ENCODE results near the gene CENPP.

Gene CENPP

DNA sequence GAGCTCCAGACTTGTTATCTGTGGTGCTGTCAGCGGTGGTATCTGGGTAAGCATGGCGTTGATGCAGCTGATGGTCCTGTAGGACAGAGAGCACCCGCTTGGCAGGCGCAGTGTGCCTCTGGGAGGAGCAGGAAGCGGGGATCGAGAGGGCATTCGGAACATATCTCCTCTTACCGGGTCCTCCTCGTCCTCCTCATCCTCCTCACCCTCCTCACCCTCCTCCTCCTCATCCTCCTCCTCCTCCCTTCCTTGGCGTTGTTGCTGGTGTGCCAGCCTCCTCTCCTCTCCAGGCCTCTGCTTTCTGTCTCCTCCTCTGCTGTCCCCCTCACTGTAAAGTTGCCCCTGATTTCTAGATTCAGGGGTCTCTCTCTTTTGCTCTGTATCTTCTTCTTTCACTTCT is 188.9 kb downstream of the CENPP start:
- Histone ChIP-seq H3K9me3 (ENCODE audit: control insufficient read depth, insufficient read depth, low read length) (no peaks in the 10 kb centered on the region), H3K4me1 (ENCODE audit: control insufficient read depth, insufficient read depth, low read length) (peaks cover 1% of the 10 kb centered on the region; the same call in 1 of the 2 replicates), H3K4me3 (ENCODE audit: low read length) (no peak overlapping the region), H3K27ac (ENCODE audit: low read length) (no peak overlapping the region), H3K36me3 (ENCODE audit: control insufficient read depth, insufficient read depth, low read length) (no peaks in the 10 kb centered on the region), H3K27me3 (ENCODE audit: control insufficient read depth, insufficient read depth, low read length) (no peaks in the 10 kb centered on the region)
- no peak for DNase-seq (ENCODE audit: low read depth, low spot score)
- WGBS (ENCODE audit: insufficient coverage, insufficient read length): no CpG with 5 or more reads among the region's 10 CpGs

DNA sequence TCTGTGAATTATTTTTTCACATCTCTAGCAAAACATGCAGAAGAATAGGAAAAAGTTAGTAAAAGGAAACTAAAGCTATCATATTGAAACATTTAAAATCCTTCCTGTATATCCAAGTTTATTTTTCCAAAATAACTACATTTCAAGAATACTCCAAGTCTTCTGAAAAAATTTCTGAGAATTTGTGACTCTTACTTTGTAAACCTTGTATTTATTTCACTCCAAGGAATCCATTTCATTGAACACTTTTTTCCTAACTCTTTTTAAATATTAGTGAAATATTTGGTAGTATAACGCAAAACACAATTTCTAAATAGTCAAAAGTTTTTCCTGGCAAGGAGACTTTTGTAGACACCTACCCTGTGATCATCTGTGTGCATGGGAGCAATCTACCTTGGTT is 190.8 kb downstream of the CENPP start:
- no peaks in the 10 kb centered on the region for H3K27me3 ChIP-seq (ENCODE audit: control insufficient read depth, insufficient read depth, low read length)
- WGBS (ENCODE audit: insufficient coverage, insufficient read length): no CpG with 5 or more reads among the region's 1 CpG
- H3K27ac ChIP-seq (ENCODE audit: low read length): no peak overlapping the region
- no peaks in the 10 kb centered on the region for H3K36me3 ChIP-seq (ENCODE audit: control insufficient read depth, insufficient read depth, low read length)
- peaks cover 1% of the 10 kb centered on the region; the same call in 1 of the 2 replicates for H3K4me1 ChIP-seq (ENCODE audit: control insufficient read depth, insufficient read depth, low read length)
- no peak for DNase-seq (ENCODE audit: low read depth, low spot score)
- H3K9me3 ChIP-seq (ENCODE audit: control insufficient read depth, insufficient read depth, low read length): no peaks in the 10 kb centered on the region
- no peak overlapping the region for H3K4me3 ChIP-seq (ENCODE audit: low read length)

DNA sequence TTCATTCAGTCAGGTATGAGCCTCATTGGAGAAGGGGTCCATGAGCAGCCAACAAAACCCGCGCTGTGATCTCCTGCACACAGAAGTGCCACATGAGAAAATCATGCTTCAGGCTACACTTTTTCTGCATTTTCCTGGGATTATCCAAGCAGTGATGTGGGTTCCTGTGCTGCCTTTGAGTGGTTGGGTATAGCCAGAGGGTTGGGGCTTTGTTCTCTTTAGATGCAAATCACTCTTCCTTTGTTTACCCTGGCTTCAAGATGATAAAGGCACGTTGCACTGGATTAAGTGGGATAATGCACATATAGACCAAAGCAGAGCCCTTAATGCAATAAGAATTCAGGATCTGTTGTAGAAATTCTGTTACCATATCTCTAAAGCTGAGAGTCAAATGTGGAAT is 191.3 kb downstream of the CENPP start:
- Histone ChIP-seq H3K27ac (ENCODE audit: low read length) (no peak overlapping the region), H3K9me3 (ENCODE audit: control insufficient read depth, insufficient read depth, low read length) (no peaks in the 10 kb centered on the region), H3K27me3 (ENCODE audit: control insufficient read depth, insufficient read depth, low read length) (no peaks in the 10 kb centered on the region), H3K4me3 (ENCODE audit: low read length) (no peak overlapping the region), H3K4me1 (ENCODE audit: control insufficient read depth, insufficient read depth, low read length) (peaks cover 1% of the 10 kb centered on the region; the same call in 1 of the 2 replicates), H3K36me3 (ENCODE audit: control insufficient read depth, insufficient read depth, low read length) (no peaks in the 10 kb centered on the region)
- peak; percentile 5 for DNase-seq (ENCODE audit: low read depth, low spot score)
- no CpG with 5 or more reads among the region's 3 CpGs for WGBS (ENCODE audit: insufficient coverage, insufficient read length)

DNA sequence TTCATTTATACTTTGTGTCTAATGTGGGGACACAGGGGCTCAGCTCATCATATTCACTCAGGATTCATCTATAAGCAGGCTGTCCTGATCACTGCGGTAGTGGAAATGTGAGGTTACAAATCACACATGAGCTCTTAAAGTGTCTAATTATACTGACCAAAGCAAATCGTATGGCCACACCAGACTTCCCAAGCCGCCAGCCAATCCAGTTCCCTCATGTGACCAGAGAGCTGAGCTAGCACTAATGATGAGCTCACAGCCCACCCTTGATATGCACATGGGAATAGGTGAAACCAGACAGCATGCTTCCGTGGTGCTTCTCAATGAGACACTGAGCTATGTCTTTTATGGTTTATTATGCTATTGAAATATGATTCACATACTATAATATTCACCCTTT is 192.4 kb downstream of the CENPP start:
- Histone ChIP-seq H3K27me3 (ENCODE audit: control insufficient read depth, insufficient read depth, low read length) (no peaks in the 10 kb centered on the region), H3K9me3 (ENCODE audit: control insufficient read depth, insufficient read depth, low read length) (no peaks in the 10 kb centered on the region), H3K27ac (ENCODE audit: low read length) (no peak overlapping the region), H3K4me1 (ENCODE audit: control insufficient read depth, insufficient read depth, low read length) (peaks cover 1% of the 10 kb centered on the region; the same call in 1 of the 2 replicates), H3K36me3 (ENCODE audit: control insufficient read depth, insufficient read depth, low read length) (no peaks in the 10 kb centered on the region), H3K4me3 (ENCODE audit: low read length) (no peak overlapping the region)
- WGBS (ENCODE audit: insufficient coverage, insufficient read length): no CpG with 5 or more reads among the region's 4 CpGs
- no peak for DNase-seq (ENCODE audit: low read depth, low spot score)

DNA sequence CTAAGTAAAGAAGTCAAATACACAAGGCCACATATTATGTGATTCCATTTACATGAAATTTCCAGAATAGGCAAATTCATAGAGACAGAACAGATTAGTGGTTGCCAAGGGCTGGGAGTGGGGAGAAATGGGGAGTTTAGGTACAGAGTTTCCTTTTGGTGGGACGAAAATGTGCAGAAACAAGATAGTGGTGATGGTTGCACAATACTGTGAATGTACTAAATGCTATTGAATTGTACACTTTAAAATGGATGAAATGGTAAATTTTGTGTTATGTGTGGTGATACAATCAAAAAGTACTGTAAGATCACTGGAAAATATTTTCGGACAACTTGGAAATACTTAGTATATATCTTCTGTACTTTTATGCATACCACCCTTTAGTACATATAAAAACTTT is 195.1 kb downstream of the CENPP start:
- DNase-seq (ENCODE audit: low read depth, low spot score): no peak
- Histone ChIP-seq H3K36me3 (ENCODE audit: control insufficient read depth, insufficient read depth, low read length) (no peaks in the 10 kb centered on the region), H3K4me1 (ENCODE audit: control insufficient read depth, insufficient read depth, low read length) (peaks cover 1% of the 10 kb centered on the region; the same call in 1 of the 2 replicates), H3K9me3 (ENCODE audit: control insufficient read depth, insufficient read depth, low read length) (no peaks in the 10 kb centered on the region), H3K4me3 (ENCODE audit: low read length) (no peak overlapping the region), H3K27me3 (ENCODE audit: control insufficient read depth, insufficient read depth, low read length) (no peaks in the 10 kb centered on the region), H3K27ac (ENCODE audit: low read length) (no peak overlapping the region)
- WGBS (ENCODE audit: insufficient coverage, insufficient read length): no CpG with 5 or more reads among the region's 2 CpGs

DNA sequence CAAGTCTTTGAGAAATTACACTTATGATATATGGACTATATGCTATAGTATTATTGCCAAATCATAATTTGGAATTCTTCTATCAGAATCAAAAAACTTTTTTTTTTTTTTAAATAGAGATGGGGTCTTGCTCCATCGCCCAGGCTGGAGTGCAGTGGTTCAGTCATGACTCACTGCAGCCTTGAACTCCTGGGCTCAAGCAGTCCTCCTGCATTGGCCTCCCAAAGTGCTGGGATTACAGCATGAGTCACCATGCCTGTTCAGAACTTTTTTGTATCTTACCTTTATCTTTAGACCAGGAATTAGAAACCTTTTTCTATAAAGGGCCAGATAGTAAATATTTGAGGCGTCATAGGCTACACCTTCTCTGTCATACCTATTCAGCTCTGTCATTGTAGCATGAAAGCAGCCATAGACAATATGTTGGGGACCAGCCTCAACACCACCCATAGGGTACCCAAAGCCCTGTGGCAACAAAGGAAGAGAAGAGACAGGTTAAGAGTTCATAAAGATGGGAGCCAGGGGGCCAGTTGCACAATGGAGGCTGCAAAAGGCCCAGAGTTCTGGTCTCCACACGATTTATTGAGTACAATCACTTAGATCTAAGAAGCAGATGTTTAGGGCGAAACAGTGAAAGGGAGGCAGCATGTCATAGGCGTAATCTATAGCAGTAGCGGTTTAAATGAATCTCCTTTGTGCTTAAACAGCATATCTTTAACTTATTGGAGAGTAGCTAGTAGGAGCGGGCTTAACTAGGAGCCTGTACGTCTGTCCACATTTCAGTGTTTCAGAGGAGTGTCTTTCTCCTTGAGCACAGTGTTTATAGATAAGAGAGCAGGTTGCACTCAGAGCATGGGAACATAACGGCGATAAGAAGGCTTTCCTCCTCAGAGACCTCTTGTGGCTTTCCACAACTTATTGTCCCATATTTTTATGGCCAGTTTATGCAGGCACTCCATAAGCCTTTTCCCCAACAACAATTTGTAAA is 197.5 kb downstream of the CENPP start:
- Histone ChIP-seq H3K27ac (ENCODE audit: low read length) (no peak overlapping the region), H3K27me3 (ENCODE audit: control insufficient read depth, insufficient read depth, low read length) (no peaks in the 10 kb centered on the region), H3K4me3 (ENCODE audit: low read length) (no peak overlapping the region), H3K9me3 (ENCODE audit: control insufficient read depth, insufficient read depth, low read length) (no peaks in the 10 kb centered on the region), H3K4me1 (ENCODE audit: control insufficient read depth, insufficient read depth, low read length) (no peaks in the 10 kb centered on the region), H3K36me3 (ENCODE audit: control insufficient read depth, insufficient read depth, low read length) (no peaks in the 10 kb centered on the region)
- no CpG with 5 or more reads among the region's 10 CpGs for WGBS (ENCODE audit: insufficient coverage, insufficient read length)
- DNase-seq (ENCODE audit: low read depth, low spot score): no peak

DNA sequence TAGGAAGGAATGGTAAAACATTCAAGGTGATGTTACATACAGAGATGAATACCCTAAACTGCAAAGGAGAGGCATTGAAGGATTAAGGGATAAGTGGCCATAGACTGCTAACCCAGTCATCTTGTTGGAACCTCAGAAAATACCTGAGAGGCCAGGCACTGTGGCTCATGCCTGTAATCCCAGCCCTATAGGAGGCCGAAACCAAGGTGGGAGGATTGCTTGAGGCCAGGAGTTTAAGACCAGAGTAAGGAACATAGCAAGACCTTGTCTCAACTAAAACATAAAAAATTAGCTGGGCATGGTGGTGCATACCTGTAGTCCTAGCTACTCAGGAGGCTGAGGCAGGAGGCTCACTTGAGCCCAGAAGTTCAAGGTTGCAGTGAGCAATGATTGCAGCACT is 199.1 kb downstream of the CENPP start:
- H3K4me3 ChIP-seq (ENCODE audit: low read length): no peak overlapping the region
- no peak for DNase-seq (ENCODE audit: low read depth, low spot score)
- H3K4me1 ChIP-seq (ENCODE audit: control insufficient read depth, insufficient read depth, low read length): no peaks in the 10 kb centered on the region
- no CpG with 5 or more reads among the region's 1 CpG for WGBS (ENCODE audit: insufficient coverage, insufficient read length)
- no peaks in the 10 kb centered on the region for H3K27me3 ChIP-seq (ENCODE audit: control insufficient read depth, insufficient read depth, low read length)
- no peaks in the 10 kb centered on the region for H3K36me3 ChIP-seq (ENCODE audit: control insufficient read depth, insufficient read depth, low read length)
- H3K9me3 ChIP-seq (ENCODE audit: control insufficient read depth, insufficient read depth, low read length): no peaks in the 10 kb centered on the region
- no peak overlapping the region for H3K27ac ChIP-seq (ENCODE audit: low read length)

DNA sequence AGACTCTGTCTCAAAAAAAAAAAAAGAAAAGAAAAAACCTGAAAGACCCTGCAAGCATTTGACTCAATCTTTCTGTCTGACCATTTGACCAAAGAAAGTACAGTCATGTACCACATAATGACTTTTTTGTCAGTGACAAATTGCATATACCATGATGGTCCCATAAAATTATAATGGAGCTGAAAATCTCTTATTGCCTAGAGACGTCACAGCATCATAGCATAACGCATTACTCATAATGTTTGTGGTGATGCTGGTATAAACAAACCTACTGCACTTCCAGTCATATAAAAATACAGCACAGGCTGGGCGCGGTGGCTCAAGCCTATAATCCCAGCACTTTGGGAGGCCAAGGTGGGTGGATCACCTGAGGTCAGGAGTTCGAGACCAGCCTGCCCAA is 199.6 kb downstream of the CENPP start:
- WGBS (ENCODE audit: insufficient coverage, insufficient read length): no CpG with 5 or more reads among the region's 5 CpGs
- Histone ChIP-seq H3K9me3 (ENCODE audit: control insufficient read depth, insufficient read depth, low read length) (no peaks in the 10 kb centered on the region), H3K27ac (ENCODE audit: low read length) (no peak overlapping the region), H3K4me3 (ENCODE audit: low read length) (no peak overlapping the region), H3K27me3 (ENCODE audit: control insufficient read depth, insufficient read depth, low read length) (no peaks in the 10 kb centered on the region), H3K36me3 (ENCODE audit: control insufficient read depth, insufficient read depth, low read length) (no peaks in the 10 kb centered on the region), H3K4me1 (ENCODE audit: control insufficient read depth, insufficient read depth, low read length) (no peaks in the 10 kb centered on the region)
- DNase-seq (ENCODE audit: low read depth, low spot score): no peak

DNA sequence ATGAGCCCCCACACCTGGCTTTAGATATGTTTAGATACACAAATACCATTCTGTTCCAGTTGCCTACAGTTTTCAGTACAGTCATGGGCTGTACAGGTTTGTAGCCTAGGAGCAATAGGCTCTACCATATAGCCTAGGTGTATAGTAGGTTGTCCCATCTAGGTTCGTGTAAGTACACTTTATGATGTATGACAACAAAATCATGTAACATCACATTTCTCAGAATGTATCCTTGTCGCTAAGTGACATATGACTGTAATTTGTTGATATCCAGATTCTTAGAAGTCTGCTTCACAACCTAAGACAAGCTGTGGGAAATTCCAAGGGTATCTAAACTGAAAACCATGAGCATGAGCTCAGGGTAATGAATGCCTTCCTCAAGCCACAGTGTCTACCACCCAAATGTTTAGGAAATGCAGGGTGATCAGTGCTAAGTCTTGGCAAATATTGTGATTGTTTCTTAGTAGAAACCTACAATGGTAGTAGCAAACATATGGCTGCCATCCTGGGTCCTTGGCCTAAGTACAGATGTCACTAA is 201.6 kb downstream of the CENPP start:
- no peak overlapping the region for H3K27ac ChIP-seq (ENCODE audit: low read length)
- no peaks in the 10 kb centered on the region for H3K36me3 ChIP-seq (ENCODE audit: control insufficient read depth, insufficient read depth, low read length)
- H3K4me3 ChIP-seq (ENCODE audit: low read length): no peak overlapping the region
- H3K9me3 ChIP-seq (ENCODE audit: control insufficient read depth, insufficient read depth, low read length): no peaks in the 10 kb centered on the region
- no peak for DNase-seq (ENCODE audit: low read depth, low spot score)
- WGBS (ENCODE audit: insufficient coverage, insufficient read length): no CpG with 5 or more reads among the region's 2 CpGs
- H3K4me1 ChIP-seq (ENCODE audit: control insufficient read depth, insufficient read depth, low read length): no peaks in the 10 kb centered on the region
- no peaks in the 10 kb centered on the region for H3K27me3 ChIP-seq (ENCODE audit: control insufficient read depth, insufficient read depth, low read length)

DNA sequence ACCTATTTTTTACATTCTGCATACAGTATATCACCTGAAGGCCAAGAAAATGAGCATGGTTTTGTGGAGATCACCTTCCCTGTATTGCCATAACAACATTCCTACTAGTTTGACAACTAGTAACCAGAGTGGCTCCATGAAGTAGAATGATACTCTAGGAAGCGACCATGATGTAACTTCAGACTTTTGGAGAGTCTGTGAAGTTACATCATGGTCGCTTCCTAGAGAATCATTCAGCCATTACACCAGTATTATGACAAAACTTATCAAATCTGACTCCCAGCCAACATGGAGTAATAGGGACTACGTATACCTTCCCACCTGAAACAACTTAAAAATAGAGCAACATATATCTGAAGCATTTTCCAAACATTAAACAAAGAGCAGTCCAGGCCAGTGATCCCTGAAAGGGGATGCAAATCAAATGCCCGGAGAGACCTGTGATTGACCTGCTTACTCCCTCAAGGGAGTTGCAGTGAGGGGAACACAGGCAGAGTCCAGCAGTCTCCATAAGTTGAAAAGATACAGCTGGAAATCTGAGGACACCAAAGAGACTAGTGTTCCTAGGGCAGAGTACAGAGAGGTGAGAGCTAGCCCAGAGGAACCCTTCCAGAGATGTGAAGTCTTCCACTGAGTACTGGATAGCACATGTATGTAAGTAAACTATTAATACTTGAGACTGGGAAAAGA is 202.2 kb downstream of the CENPP start:
- H3K4me1 ChIP-seq (ENCODE audit: control insufficient read depth, insufficient read depth, low read length): no peaks in the 10 kb centered on the region
- no CpG with 5 or more reads among the region's 4 CpGs for WGBS (ENCODE audit: insufficient coverage, insufficient read length)
- no peak for DNase-seq (ENCODE audit: low read depth, low spot score)
- H3K9me3 ChIP-seq (ENCODE audit: control insufficient read depth, insufficient read depth, low read length): no peaks in the 10 kb centered on the region
- no peaks in the 10 kb centered on the region for H3K27me3 ChIP-seq (ENCODE audit: control insufficient read depth, insufficient read depth, low read length)
- H3K4me3 ChIP-seq (ENCODE audit: low read length): no peak overlapping the region
- H3K36me3 ChIP-seq (ENCODE audit: control insufficient read depth, insufficient read depth, low read length): no peaks in the 10 kb centered on the region
- no peak overlapping the region for H3K27ac ChIP-seq (ENCODE audit: low read length)
